OCI-M2 (cell line): Measurements from ENCODE around the gene KIF6.

Experiments
- DNase-seq: peaks from one replicate; lab custom pipeline; 2025; ENCODE audit not compliant: unreplicated experiment; lab: John Stamatoyannopoulos, UW

KIF6 gene

DNA sequence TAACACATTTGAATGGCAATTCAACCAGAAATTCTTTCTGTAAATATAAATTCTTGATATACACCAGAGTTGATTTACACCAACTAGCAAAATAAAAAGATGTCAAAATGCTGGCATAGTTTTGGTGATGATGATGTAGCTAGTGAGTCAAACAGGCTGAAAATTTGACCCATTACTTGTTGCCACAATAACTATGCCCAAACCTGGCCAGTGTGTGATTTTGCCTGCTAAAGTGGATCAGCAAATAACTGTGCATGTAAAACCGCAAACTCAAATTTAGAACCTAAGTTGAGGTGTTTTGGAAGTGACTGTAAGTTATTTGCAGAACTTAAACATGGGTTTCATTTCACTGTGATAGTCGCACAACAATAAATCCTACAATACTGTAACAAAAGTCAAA lies 125.9 kb downstream of the KIF6 start:
- no peak for DNase-seq

DNA sequence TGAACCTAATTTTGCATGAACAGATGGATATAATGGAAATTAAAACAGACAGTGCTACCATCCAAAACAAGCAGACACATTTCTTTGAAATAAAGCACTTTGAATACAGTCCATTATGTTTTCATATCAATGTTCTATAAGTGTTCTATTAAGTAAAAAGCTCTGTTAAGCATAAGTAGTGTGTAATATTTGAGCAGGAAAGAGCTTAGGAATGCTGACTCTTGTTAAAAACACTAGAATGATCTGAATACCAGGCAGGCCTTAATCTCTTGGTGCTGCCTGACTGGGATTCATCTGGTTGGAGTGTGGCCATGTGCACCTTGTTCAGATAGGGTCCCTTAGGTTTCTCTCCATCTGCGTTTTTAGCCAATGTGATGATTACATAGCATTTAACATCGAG lies 130.9 kb downstream of the KIF6 start:
- no peak for DNase-seq

- DNase-seq: no peak
Observed at GRCh38 chr6:39593646-39594045, 131.6 kb downstream of the KIF6 start.

- DNase-seq: no peak
Observed at GRCh38 chr6:39590871-39591393, 134.3 kb downstream of the KIF6 start.

DNA sequence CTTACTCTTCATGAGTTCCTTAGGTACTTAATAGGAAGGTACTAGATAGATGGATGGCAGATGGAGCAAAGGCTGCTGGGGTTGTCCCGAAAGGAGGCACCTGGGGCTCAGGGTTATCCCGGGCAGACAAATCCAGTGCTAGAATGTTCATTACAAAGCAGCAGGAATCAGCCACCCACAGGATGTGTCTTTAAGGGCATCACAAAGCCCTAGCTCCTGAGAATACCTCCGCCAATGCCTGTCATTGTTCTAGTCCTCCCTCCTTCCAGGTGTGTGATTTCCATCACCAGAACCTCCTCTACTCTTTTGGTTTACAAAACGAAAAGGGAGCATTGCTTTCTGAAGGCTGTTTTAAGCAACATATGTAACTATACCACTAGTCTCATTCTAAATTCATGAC lies 138.1 kb downstream of the KIF6 start:
- no peak for DNase-seq

DNA sequence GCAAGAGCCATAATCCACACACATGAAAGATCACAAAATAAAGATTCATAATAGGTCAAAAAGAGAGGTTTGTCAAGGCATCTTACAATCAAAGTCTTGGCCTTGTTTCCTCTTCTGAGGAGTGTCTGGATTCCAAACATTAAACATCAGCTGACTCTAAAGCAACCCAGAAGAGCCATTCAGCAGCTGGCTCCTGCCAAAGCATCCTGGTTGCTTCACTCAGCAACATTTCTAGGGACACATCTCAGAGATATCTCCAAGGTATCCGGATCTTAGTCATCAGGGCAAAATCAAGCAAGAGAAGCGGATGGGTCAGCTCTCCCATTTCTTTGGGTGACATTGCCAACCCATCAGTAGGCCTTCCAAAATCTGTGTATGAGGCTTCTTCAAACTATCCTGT lies 139.6 kb downstream of the KIF6 start:
- no peak for DNase-seq

- no peak for DNase-seq
Observed at GRCh38 chr6:39577446-39578165, 147.6 kb downstream of the KIF6 start.

- DNase-seq: no peak
Observed at GRCh38 chr6:39576556-39577303, 148.5 kb downstream of the KIF6 start.

- DNase-seq: no peak
Observed at GRCh38 chr6:39574991-39575390, 150.2 kb downstream of the KIF6 start.

DNA sequence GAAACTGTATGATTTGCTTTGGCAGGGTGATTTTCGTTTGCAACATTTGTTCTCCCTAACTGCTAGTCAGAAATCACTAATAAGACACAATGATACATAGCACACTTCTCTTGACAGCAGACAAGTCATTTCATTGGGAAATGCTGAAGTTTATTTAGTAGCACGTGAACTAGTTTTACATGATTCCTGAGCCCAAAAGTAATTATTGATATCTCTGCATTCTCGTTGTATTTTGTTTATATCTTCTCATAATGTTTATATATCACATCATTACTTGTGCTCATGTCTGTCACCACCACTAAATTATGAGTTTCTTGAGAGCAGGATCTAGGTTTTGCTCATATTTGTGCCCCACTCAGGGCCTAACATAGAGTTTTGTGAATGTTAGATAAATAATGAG lies 151.7 kb downstream of the KIF6 start:
- no peak for DNase-seq

GRCh38 chr6:39572661-39573340 lies 152.4 kb downstream of the KIF6 start:
- DNase-seq: no peak

DNA sequence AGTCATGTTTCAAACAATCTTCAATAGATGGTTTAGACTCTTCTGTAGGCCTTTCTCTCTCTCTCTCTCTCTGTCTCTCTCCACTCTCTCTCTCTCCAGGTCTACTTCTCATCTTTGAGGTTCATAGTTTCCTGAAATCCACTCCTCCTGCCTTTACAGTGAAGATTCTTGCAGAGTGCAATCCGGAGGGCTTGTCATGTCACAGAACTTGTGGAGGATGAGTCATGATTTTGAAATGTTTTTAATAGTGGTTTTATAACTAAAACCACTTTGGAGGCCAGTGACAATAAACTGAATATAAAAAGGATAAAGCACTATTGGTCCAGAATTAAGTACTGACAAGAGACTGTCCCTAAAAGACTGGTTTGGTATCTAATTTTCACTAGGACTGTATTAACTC lies 156.3 kb downstream of the KIF6 start:
- DNase-seq: no peak

GRCh38 chr6:39567091-39567490 lies 158.1 kb downstream of the KIF6 start:
- DNase-seq: no peak

- DNase-seq: no peak
Observed at GRCh38 chr6:39566456-39566855, 158.8 kb downstream of the KIF6 start.

DNA sequence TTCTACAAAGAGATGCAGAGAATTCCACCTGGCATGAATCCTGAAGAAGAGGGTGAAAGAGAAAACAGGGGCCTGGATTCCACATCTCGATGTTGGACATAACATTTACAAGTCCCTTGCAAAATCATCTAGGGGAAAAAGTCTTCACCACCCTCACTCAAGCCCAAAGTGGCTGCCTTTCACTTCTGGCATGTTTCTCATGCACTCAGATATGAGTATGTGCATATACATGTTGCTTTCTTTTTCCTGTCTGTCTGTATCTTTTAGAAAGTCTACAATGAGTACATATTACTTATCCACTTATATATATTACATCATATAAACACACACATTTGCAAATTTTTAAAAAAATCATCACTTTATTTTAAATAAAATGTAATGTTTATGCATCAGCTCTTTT lies 159.3 kb downstream of the KIF6 start:
- DNase-seq: no peak

GRCh38 chr6:39563566-39564311 lies 161.5 kb downstream of the KIF6 start:
- DNase-seq: no peak

DNA sequence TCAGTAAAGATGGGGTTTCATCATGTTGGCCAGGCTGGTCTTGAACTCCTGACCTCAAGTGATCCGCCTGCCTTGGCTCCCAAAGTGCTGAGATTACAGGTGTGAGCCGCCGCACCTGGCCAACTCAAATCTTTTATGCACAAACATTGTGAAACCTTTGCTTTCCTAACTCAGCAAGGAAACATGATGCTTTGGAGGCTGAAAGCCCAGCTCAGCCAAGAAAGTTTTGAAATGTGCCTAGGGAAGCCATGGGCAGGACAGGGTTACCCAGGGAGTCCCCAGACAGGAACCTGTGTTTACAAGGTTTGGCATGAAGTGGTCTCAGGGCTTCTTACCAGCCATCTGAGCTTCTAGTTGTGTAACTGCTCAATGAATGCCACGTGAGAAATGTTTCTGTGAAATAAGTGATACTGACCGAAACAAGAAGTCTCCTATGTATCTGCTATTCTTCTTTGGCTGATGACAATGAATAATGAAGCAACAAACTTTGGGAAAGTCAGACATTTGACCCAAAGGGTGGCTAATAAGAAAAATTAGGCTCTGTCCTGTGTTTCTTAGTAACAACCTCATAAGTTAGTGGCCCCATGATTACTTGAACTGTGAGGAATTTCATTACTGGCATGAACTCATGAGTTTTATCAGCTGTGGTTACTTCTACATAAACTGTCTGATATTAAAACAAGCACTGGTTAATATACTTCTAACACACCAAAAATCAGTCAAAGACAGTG lies 163.5 kb downstream of the KIF6 start:
- no peak for DNase-seq

DNA sequence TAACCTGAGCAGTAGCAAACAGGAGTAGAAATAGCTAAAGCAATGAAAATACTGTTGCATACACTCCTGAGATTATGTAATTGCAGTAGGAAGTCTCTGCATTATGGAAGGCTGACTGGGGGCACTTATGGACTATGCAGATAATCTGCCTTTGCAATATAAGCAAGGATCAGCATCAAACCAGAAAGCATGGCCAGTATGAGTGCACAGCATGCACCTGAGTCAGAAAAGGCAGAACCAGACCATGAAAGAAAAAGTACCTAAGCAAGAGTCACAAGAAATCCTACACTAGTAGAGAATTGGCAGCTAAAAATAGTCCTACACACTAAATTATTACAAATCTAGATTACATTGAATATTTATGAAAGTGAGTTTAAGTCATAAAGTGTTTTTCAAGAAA lies 164.3 kb downstream of the KIF6 start:
- DNase-seq: no peak

DNA sequence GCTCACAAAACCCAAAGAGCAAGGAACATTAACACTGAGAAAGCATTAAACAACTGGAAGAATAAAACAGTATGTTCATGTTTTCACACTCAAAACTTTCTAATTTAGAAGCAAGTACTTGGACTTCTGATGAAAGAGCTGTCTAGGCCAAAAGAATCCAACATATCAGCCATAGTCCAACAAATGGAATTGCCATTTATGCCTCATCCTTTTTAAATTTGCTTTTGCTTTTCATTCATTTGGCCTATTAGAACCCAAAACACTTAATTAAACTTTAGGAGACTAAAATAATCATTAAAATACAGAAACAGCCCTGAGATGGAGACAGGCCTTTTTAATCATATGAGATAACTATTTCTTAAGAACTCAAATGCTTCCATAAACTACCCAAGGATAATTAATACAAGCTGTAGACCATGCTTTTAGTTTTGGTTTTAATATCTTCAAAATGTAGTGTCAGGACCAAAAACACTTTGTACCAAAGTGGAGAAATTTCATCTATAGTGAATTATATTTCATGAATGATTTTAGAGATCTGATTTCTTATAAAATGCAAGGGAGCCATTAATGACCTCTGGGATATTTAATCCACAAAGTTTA lies 166.5 kb downstream of the KIF6 start:
- no peak for DNase-seq

DNA sequence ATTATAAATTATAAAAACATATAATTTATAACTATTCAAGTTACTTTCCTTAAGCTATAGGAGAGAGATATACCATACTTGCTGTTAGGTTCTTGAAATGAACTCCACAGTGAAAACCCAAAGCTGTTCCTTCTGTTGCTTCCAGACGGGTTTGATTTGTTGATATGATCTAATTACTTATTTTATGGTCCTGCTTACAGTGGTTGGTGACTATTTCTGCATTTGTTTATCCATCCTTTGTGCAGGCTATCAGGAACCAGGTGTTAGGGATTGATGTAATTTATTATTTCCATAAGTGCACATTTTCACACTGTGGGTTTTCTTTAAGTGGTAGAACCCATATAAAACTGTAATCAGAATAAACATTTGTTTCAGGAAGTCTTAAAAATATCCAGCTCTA lies 167.1 kb downstream of the KIF6 start:
- DNase-seq: no peak
